ENCODE data around the gene ACSL1. TPM values are rescaled to one million over a fixed set of nuclear protein-coding genes. Genes with fewer than 3 reads are reported as not detected.

The ACSL1 gene
- total and polyA plus RNA-seq, 2 donors (not counting 3 experiments of a cell fraction or from before 2014, with no cell fraction given): 7.3 to 17.7 TPM

DNA sequence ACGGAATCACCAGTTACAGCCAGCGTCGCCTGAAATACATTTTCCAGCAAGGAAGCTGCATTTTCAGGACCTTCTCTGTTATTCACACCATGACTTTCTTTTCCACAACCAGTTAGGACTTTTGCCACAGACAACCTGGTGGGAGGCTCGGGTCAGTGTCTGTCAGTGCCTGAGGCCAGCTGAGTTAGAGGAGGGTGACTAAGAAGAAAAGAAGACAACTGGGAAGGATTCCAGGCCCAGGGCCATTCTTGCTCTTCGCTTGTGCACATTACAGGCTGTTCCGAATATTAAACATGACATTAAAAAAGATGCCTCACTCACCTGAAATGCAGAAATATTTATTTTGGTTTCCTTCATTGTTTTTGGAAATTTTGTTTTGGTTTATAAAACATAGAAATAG, 70.5 kb downstream of the ACSL1 start:
- no TSS peak for BruUV-seq (replicated peaks)
- no peak overlapping the region for H3K27ac ChIP-seq (ENCODE audit: insufficient read depth, low read depth, low read length)
- no peak overlapping the region for H3K9ac ChIP-seq (replicated peaks; ENCODE audit: extremely low read depth, insufficient read depth, low read length)
- DNase-seq (ENCODE audit: low read depth, low spot score): no peak
- H3K36me3 ChIP-seq (ENCODE audit: control insufficient read depth in 2 of 2, extremely low read depth in 1 of 2, insufficient read depth in 2 of 2, low read length in 2 of 2): no peaks in the 10 kb centered on the region
- dilution Hi-C loops (cut with MboI; ENCODE audit: extremely low pct_ligation_motif_present, low sequenced_read_pairs) (no loop called here), intact Hi-C loops (cut with micrococcal nuclease) (no loop called here)
- CTCF ChIA-PET: interaction anchor here (2.7 kb wide), 1 partner anchor 10 kb away, joined by 11 read pairs; no protein-coding TSS in a partner anchor
- no peaks in the 10 kb centered on the region for H4K20me1 ChIP-seq (replicated peaks; ENCODE audit: control insufficient read depth, extremely low read depth, insufficient read depth, low read length)
- H3K27me3 ChIP-seq (ENCODE audit: control insufficient read depth in 2 of 2, insufficient read depth in 2 of 2, low read length in 2 of 2): no peaks in the 10 kb centered on the region
- H3K79me2 ChIP-seq (ENCODE audit: control insufficient read depth, insufficient read depth, low read length): no peaks in the 10 kb centered on the region
- no peak overlapping the region for H3K4me3 ChIP-seq (replicated peaks in 1 of 3; ENCODE audit: insufficient read depth in 1 of 3, low read depth in 1 of 3, low read length in 3 of 3)
- no peak overlapping the region for H3K4me2 ChIP-seq (ENCODE audit: insufficient read depth, low read length)
- POLR2A ChIA-PET: no interaction called here
- no peak overlapping the region for H2AFZ ChIP-seq (ENCODE audit: low read depth, low read length)
- FAIRE-seq: no peak
- TF ChIP-seq, protein P1, sequence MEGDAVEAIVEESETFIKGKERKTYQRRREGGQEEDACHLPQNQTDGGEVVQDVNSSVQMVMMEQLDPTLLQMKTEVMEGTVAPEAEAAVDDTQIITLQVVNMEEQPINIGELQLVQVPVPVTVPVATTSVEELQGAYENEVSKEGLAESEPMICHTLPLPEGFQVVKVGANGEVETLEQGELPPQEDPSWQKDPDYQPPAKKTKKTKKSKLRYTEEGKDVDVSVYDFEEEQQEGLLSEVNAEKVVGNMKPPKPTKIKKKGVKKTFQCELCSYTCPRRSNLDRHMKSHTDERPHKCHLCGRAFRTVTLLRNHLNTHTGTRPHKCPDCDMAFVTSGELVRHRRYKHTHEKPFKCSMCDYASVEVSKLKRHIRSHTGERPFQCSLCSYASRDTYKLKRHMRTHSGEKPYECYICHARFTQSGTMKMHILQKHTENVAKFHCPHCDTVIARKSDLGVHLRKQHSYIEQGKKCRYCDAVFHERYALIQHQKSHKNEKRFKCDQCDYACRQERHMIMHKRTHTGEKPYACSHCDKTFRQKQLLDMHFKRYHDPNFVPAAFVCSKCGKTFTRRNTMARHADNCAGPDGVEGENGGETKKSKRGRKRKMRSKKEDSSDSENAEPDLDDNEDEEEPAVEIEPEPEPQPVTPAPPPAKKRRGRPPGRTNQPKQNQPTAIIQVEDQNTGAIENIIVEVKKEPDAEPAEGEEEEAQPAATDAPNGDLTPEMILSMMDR (IDR thresholded peaks at IDR 0.05; ENCODE audit: extremely low read depth in 1 of 2, insufficient read depth in 1 of 2, low read depth in 1 of 2, low read length in 2 of 2): no peak
- TF ChIP-seq FOS (IDR thresholded peaks at IDR 0.05; ENCODE audit: borderline replicate concordance, insufficient read depth, low read length) (no peak), POLR2A (IDR thresholded peaks at IDR 0.05; ENCODE audit: low read depth, low read length) (no peak), POLR2AphosphoS5 (IDR thresholded peaks at IDR 0.05; ENCODE audit: insufficient read depth, low read depth, low read length) (no peak), GATA2 (IDR thresholded peaks at IDR 0.05; ENCODE audit: insufficient read depth, insufficient read length, low read depth, low read length) (no peak), EZH2 (IDR thresholded peaks at IDR 0.05; ENCODE audit: borderline replicate concordance, low read depth, low read length, severe bottlenecking) (no peak), MYC (IDR thresholded peaks at IDR 0.05; ENCODE audit: low read depth, low read length) (no peak), JUN (IDR thresholded peaks at IDR 0.05; ENCODE audit: borderline replicate concordance, insufficient read depth, insufficient read length, low read depth) (no peak)
- TF ChIP-seq, protein P2, sequence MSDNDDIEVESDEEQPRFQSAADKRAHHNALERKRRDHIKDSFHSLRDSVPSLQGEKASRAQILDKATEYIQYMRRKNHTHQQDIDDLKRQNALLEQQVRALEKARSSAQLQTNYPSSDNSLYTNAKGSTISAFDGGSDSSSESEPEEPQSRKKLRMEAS (IDR thresholded peaks at IDR 0.05; ENCODE audit: insufficient read depth, insufficient read length): no peak
- H3K4me1 ChIP-seq (ENCODE audit: control insufficient read depth, extremely low read depth, insufficient read depth, low read length): no peaks in the 10 kb centered on the region
- no peaks in the 10 kb centered on the region for H3K9me1 ChIP-seq (replicated peaks; ENCODE audit: control insufficient read depth, extremely low read depth, insufficient read depth, low read length)
- H3K9me3 ChIP-seq (replicated peaks; ENCODE audit: control insufficient read depth, insufficient read depth, low read length): no peaks in the 10 kb centered on the region

All from endothelial cell of umbilical vein (primary cell).